ENCODE results near the gene SMAD6. TPM values are rescaled to one million over a fixed set of nuclear protein-coding genes. Genes with fewer than 3 reads are reported as not detected.

The SMAD6 gene
- total RNA-seq, 4 donors from 2014 or later = 9.4 to 18.9 (median 14.3) TPM

- peaks cover 40 to 73% (median 63%) of the 10 kb centered on the region in 4 donors for H3K4me1 ChIP-seq
- no peak for DNase-seq (ENCODE audit: extremely low spot score)
- intact Hi-C loops (cut with DNase I) = no loop called here
Observed at GRCh38 chr15:66703540-66703941, 1.5 kb downstream of the SMAD6 start.

DNA sequence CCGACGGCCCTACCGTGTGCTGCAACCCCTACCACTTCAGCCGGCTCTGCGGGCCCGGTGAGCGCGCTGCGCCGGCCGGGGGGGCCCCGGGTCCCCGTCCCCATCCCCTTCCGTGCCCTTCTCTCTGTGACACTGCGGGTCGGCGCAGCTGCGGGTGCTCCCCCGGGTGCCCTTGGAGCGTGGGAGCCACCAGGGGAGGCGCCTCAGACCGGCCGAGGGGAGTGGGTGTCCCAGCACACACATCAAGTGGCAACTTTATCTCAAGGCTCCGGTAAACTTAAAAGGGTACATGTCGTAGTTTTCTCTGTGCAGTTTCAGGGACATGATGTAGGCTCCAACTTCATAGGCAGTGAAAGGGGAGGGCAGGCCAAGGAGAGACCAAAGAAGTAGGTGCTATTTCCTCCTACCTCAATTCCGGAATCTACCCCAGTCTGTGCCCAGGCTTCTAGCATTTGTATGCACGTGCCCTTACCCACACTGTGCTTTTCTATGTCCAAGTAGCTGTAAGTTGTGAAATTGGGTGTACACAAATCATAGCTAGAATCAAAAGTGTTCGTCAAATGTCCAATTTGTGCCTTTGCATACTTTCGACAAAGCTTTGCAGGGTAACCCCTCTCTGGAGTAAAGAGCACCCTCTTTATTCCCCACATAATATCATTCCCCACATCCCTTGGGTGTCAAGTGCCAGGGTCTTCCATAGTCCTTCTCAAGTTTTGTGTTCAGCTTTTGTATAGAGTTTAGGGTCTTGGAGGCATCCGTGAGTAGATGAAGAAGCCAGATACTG is 2.2 kb downstream of the SMAD6 start:
- TF ChIP-seq CTCF (IDR thresholded peaks at IDR 0.05) (no peak), EP300 (IDR thresholded peaks at IDR 0.05) (no peak), POLR2AphosphoS5 (IDR thresholded peaks at IDR 0.05) (no peak), POLR2A (IDR thresholded peaks at IDR 0.05; ENCODE audit: low read depth) (no peak)
- Histone ChIP-seq H3K36me3 (peaks cover 0 to 15% (median 0%) of the 10 kb centered on the region in 4 donors), H3K4me3 (peak overlapping the region; percentile 66 to 86 (median 74)), H3K4me1 (peaks cover 40 to 71% (median 64%) of the 10 kb centered on the region in 4 donors), H3K27ac (replicated peaks in 1 of 4) (peak overlapping the region; percentile 84 to 92 (median 88)), H3K9me3 (no peaks in the 10 kb centered on the region), H3K27me3 (no peaks in the 10 kb centered on the region)
- intact Hi-C loops (cut with DNase I) = loop anchor here (2.0 kb wide), 1 partner anchor 71 kb away; no protein-coding TSS in a partner anchor
- DNase-seq (ENCODE audit: extremely low spot score) = no peak
- 64% methylated on average over 5 of the region's 30 CpGs for WGBS

More at GRCh38 chr15:66703540-66703941, 1.5 kb downstream of the SMAD6 start:
- no peak for TF ChIP-seq EP300 (IDR thresholded peaks at IDR 0.05)
- H3K27ac ChIP-seq (replicated peaks in 1 of 4) = peak overlapping the region; percentile 84 to 92 (median 88)
- H3K27me3 ChIP-seq = no peaks in the 10 kb centered on the region
- H3K4me3 ChIP-seq = peak overlapping the region; percentile 66 to 86 (median 74)
- peaks cover 0 to 10% (median 0%) of the 10 kb centered on the region in 4 donors for H3K36me3 ChIP-seq
- no CpG with 5 or more reads among the region's 59 CpGs for WGBS
- no peaks in the 10 kb centered on the region for H3K9me3 ChIP-seq

- H3K9me3 ChIP-seq = no peaks in the 10 kb centered on the region
- peak overlapping the region in 3 of 4 donors; percentile 80 to 91 (median 86) for H3K27ac ChIP-seq (replicated peaks in 1 of 4)
- intact Hi-C loops (cut with DNase I) = loop anchor here (2.0 kb wide), 1 partner anchor 70 kb away; no protein-coding TSS in a partner anchor
- TF ChIP-seq POLR2A (IDR thresholded peaks at IDR 0.05; ENCODE audit: low read depth) = no peak
- TF ChIP-seq POLR2AphosphoS5 (IDR thresholded peaks at IDR 0.05) = no peak
- no peak for TF ChIP-seq CTCF (IDR thresholded peaks at IDR 0.05)
- no peak for TF ChIP-seq EP300 (IDR thresholded peaks at IDR 0.05)
- peaks cover 0 to 18% (median 0%) of the 10 kb centered on the region in 4 donors for H3K36me3 ChIP-seq
- peak overlapping the region; percentile 66 to 86 (median 74) for H3K4me3 ChIP-seq
- WGBS = 63% methylated on average over 1 of the region's 1 CpG
- peaks cover 40 to 71% (median 64%) of the 10 kb centered on the region in 4 donors for H3K4me1 ChIP-seq
- DNase-seq (ENCODE audit: extremely low spot score) = no peak
- no peaks in the 10 kb centered on the region for H3K27me3 ChIP-seq
Observed at GRCh38 chr15:66704803-66705153, 2.7 kb downstream of the SMAD6 start.

GRCh38 chr15:66705277-66706146 is 3.5 kb downstream of the SMAD6 start:
- peak overlapping the region; percentile 66 to 86 (median 74) for H3K4me3 ChIP-seq
- no peaks in the 10 kb centered on the region for H3K9me3 ChIP-seq
- no peak for DNase-seq (ENCODE audit: extremely low spot score)
- TF ChIP-seq CTCF (IDR thresholded peaks at IDR 0.05) (no peak), EP300 (IDR thresholded peaks at IDR 0.05) (no peak)
- peak overlapping the region; percentile 70 to 91 (median 83) for H3K27ac ChIP-seq (replicated peaks in 1 of 4)
- intact Hi-C loops (cut with DNase I) = loop anchor here (2.0 kb wide), 1 partner anchor 69 kb away; no protein-coding TSS in a partner anchor
- WGBS = 88% methylated on average over 6 of the region's 6 CpGs
- H3K36me3 ChIP-seq = peaks cover 0 to 18% (median 0%) of the 10 kb centered on the region in 4 donors
- peaks cover 39 to 71% (median 63%) of the 10 kb centered on the region in 4 donors for H3K4me1 ChIP-seq
- no peaks in the 10 kb centered on the region for H3K27me3 ChIP-seq
